Measurements from ENCODE around the gene GALNT12.

DNA sequence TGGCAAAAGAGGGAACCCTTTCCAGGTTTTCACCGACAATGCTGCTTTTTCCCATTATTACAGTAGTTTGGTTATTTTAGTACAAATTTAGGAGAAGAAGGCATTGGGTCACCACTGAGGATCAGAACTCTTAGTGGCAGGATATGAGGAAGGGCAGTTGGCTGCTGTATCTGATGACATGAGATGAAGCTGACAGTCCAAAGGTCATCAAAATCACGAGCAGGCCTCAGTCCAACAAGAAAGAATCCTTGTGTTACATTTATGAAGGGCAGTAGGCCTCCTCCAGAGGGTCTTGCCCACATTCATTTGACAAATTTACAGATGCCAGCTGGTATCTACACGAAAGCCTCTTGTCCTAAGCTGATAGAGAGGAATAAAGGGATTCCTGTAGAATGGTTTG, 86.7 kb downstream of the GALNT12 start:
- TF ChIP-seq, protein P1, sequence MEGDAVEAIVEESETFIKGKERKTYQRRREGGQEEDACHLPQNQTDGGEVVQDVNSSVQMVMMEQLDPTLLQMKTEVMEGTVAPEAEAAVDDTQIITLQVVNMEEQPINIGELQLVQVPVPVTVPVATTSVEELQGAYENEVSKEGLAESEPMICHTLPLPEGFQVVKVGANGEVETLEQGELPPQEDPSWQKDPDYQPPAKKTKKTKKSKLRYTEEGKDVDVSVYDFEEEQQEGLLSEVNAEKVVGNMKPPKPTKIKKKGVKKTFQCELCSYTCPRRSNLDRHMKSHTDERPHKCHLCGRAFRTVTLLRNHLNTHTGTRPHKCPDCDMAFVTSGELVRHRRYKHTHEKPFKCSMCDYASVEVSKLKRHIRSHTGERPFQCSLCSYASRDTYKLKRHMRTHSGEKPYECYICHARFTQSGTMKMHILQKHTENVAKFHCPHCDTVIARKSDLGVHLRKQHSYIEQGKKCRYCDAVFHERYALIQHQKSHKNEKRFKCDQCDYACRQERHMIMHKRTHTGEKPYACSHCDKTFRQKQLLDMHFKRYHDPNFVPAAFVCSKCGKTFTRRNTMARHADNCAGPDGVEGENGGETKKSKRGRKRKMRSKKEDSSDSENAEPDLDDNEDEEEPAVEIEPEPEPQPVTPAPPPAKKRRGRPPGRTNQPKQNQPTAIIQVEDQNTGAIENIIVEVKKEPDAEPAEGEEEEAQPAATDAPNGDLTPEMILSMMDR (IDR thresholded peaks at IDR 0.05) = no peak
- no peak for TF ChIP-seq POLR2A (IDR thresholded peaks at IDR 0.05)

Data from breast epithelium (tissue), 3 donors.